HG03196 (cell line): ENCODE measurements around the gene SCYGR1.
A peak's percentile ranks its signal among the peaks of the same experiment; 100 is the strongest.
"Not testable (repeated sequence)": the region's sequence is repeated elsewhere in the genome, so short reads cannot be mapped to it uniquely, and the experiment has no call there.

Source experiments
- ATAC-seq: cut with Tn5 transposase; IDR thresholded peaks from one replicate; pipeline ENCODE4 v1.9.1; 2021; ENCODE audit not compliant: unreplicated experiment

SCYGR1 gene

DNA sequence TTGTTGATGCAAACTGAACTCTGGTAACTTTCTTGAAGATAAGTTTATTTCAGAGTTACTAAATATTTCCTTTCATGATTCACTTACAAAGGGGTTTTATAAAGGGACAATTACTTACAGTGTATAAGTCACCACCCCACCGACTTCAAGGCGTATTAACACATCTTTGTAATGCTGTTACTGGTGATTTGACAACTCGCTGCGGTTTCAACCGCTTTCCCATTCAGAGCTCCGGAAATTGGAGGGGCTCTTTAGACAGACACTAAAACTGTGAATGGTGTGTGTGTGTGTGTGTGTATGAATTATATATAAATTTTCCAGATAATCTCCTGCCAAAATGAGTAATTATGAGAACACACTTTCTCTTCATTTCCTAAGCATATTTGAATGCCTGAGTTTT lies 13.6 kb downstream of the SCYGR1 start:
- no peak for ATAC-seq

- no peak for ATAC-seq
These were observed 14.4 kb downstream of the SCYGR1 start for GRCh38 chr2:227373389-227373788.

DNA sequence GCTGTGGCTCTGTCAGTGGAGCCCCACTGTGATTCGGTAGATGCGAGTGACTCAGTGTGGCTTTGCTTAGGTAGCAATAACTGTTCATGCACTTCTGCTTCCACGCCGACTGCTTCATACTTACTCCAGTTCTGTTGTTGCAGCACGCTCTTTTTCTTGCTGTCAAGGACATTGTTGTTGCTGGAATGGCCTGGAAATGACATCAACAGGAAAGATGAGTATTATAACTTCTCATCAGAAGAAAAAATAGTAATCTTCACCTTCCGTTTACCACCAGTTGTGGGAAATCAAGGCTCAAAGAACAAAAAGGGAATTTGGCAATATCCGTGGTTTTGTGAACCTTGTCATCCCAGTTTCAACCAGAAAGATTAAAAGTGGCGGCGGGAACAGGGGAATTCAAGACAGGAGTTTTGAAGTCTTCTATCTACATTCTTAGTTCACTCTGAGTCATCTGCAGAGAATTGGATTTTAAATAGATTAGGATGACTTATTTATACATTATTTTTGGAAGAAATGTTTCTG lies 16.9 kb downstream of the SCYGR1 start:
- ATAC-seq: no peak

GRCh38 chr2:227370092-227370491 lies 17.7 kb downstream of the SCYGR1 start:
- ATAC-seq: no peak

- no peak for ATAC-seq
These were observed 19.2 kb downstream of the SCYGR1 start for GRCh38 chr2:227368574-227368973.

DNA sequence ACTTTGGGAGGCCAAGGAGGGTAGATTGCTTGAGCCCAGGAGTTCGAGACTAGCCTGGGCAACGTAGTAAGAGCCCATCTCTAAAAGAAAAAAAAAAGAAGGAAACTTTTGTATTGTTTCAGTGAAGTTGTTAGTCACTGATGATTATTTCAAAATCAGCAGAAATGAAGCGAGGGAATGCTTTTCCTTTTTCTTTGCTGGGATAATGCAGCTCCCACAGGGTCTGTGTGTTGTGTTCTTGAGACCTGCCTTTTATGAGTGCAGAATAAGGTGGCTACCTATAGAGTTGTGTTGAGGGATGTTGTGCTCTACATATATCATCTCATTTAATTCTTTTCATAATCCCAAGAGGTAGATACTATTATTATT lies 20.3 kb downstream of the SCYGR1 start:
- ATAC-seq: no peak

GRCh38 chr2:227366769-227367426 lies 20.9 kb downstream of the SCYGR1 start:
- no peak for ATAC-seq

DNA sequence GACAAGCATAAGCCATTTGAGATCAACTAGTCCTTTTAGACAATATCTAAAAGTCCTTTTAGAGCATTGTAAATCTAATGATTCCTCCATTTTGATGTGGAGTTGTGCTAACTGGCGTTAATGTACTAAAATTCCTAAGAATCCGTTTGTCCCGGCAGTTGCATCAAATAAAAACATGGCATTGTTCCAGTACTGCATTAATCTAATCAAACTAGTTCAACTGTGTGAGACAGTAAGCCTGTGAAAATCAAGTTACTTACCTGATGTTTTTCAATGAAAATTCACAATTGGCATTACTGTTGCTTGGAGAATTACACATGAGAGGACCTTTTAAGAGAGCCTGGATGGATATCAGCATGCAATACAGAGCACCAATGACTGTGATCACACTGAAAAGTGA lies 21.9 kb downstream of the SCYGR1 start:
- ATAC-seq: no peak

GRCh38 chr2:227364585-227365263 lies 23.0 kb downstream of the SCYGR1 start:
- ATAC-seq: not testable (repeated sequence)

DNA sequence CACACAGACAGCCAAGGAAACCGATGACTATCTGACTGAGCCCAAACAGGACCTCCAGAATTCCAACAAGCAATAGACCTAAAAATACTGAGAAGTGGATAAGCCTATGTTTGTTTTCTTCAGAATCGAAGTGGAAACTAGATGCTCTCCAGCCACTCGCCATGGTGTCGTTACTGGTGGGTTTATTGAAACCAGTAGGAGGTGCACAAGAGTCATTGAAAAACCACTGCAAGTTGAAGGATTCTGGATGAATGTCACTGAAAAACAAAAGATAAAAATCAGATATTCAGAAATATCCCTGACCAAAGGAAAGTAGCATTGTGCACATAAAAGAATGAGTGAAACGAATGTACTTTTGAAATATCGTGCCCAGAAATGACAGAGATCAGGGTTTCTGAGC lies 24.0 kb downstream of the SCYGR1 start:
- no peak for ATAC-seq

DNA sequence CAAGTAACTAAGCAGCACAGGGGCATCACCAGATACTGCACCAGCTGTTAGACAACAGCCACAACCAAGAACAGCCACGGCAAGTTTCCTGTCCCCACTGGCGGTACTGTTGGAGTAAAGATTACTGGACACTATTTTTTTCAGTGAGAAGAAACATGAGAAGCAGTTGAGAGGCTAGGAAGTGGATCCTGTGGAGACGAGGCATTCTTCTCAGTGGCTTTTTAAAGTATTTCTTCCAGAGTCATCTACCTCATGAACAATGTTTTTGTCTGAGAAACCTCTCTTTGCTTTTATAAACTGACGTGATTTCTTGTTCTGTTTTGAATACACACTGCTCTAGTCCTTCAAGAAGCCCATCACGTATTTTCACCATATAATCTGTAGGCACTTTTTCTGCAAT lies 27.4 kb downstream of the SCYGR1 start:
- no peak for ATAC-seq

GRCh38 chr2:227351639-227352038 lies 36.1 kb downstream of the SCYGR1 start:
- ATAC-seq: peak; percentile 67

DNA sequence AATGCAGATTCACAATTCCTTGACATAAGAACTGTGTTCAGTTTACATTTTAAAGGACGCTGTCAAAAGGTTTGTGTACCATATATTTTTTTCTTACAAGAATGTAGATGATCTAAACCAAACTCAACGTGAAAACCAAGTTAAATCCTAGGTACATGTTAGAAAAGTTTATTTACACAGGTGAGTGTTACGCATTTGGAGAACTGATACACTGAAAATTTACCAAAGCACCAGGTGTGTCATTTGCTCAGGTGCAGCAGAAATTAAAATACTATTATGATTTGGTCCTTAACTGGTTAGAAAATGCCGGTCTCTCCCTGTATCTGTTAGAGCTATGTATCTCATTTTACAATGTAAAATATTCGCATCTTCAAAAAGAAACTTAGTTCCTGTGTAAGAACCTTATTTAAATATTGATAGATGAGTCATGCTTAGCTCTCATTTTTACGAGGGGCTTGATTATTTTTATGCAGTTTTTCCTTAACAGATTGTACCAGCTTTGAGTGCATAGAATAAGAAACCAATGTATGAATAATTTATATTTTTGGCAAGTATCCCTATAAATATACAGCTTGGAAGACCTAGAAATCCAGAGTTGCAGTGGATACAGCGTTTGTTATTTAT lies 37.6 kb downstream of the SCYGR1 start:
- ATAC-seq: no peak

GRCh38 chr2:227348324-227348723 lies 39.4 kb downstream of the SCYGR1 start:
- ATAC-seq: no peak

DNA sequence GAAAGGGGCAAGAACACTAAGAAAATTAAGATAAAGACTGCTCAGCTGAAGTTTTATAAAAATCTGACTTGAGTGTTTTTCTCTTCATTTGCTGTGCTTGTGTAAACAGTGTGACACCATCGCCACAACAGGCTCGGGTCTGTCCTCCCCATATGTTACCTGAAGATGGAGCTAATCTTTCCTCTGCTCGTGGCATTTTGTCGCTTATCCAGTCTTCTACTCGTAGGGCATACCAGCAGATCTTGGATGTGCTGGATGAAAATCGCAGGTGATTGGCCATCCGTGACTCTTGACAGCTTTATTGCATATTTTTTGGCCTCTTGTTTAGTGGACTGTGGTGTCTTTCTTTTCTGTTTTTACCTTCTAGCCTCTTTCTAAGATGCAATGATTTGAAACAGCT lies 40.6 kb downstream of the SCYGR1 start:
- ATAC-seq: no peak

DNA sequence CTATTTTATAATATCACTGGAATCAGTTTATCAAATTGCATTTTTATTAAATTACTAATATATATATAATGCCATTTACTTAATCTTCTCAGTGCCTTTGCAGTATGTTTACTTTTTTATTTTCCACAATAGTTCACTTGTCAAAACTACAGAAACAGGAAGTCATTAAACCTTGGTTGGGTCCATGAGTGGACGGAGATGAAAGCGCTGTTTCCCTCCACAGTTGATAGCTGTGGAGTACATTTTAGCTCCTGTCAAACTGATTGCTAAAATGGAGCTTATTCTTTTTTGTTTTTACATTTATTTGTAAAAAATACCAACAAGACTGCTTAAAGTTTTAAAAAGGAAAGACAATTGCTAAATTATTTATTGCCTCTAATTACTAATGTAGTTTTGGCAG lies 43.5 kb downstream of the SCYGR1 start:
- no peak for ATAC-seq

DNA sequence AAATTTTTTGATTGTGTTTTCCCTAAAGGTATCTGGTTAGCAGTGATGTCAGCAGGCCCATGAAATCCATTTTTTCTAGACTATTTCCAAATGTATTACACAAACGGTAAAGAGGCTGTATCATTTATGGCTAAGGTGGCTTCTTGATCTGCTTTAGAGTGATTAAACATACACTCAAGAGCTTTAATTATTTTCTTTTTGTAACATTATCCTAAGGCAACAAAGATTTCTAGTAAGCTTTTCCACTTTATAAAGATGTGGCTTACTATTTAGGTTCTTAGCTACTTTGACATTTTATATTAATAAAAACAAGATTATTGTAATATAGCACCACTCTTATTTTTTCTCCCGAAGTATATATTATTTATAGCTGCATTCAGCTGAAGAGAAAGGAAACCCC lies 46.2 kb downstream of the SCYGR1 start:
- no peak for ATAC-seq

- ATAC-seq: no peak
These were observed 47.6 kb downstream of the SCYGR1 start for GRCh38 chr2:227340106-227340505.

- no peak for ATAC-seq
These were observed 48.6 kb downstream of the SCYGR1 start for GRCh38 chr2:227339098-227339599.
